Brain microvascular endothelial cell (primary cell): Measurements from ENCODE around the gene TRIP4.
A peak's percentile ranks its signal among the peaks of the same experiment; 100 is the strongest.
"Not testable (repeated sequence)": the region's sequence is repeated elsewhere in the genome, so short reads cannot be mapped to it uniquely, and the experiment has no call there.

Experiments
- DNase-seq: peaks from one replicate; pipeline ENCODE4 v3.0.0-alpha.2; 2020
- H3K27ac ChIP-seq: fragments of 250-450 bp; sonication (Bioruptor Pico); 2 replicates; pipeline ENCODE4 v1.5.1; 2020; ENCODE audit warnings: mild to moderate bottlenecking, moderate library complexity
- H3K27me3 ChIP-seq: fragments of 250-450 bp; sonication (Bioruptor Pico); replicated peaks from 2 replicates; pipeline ENCODE4 v1.5.1; 2020; ENCODE audit warnings: mild to moderate bottlenecking
- H3K36me3 ChIP-seq: fragments of 250-450 bp; sonication (Bioruptor Pico); replicated peaks from 2 replicates; pipeline ENCODE4 v1.5.1; 2020; ENCODE audit warnings: mild to moderate bottlenecking
- H3K4me3 ChIP-seq: 2 replicates; pipeline ENCODE4 v1.5.1; 2011; ENCODE audit warnings: low read depth, mild to moderate bottlenecking, control low read depth, low read length, moderate library complexity
- CTCF ChIP-seq: IDR thresholded peaks from 2 replicates; pipeline ENCODE4 v1.5.1; 2011; ENCODE audit warnings: low read depth, mild to moderate bottlenecking, moderate library complexity, low read length, control low read depth, inconsistent platforms; ENCODE audit errors: missing control alignments
- in situ Hi-C: cut with HindIII; loops from 2 replicates; pipeline ENCODE4 v1.10.0; 2017; ENCODE audit warnings: low sequenced_read_pairs, low pct_ligation_motif_present

TRIP4 gene

GRCh38 chr15:64373360-64373759 is 14.3 kb upstream of the TRIP4 start:
- H3K27me3 ChIP-seq, result no peaks in the 10 kb centered on the region
- no peak for DNase-seq
- no peaks in the 10 kb centered on the region for H3K36me3 ChIP-seq
- no peak overlapping the region for H3K27ac ChIP-seq
- TF ChIP-seq CTCF, result no peak
- no peak overlapping the region for H3K4me3 ChIP-seq
- in situ Hi-C loops, result no loop called here

GRCh38 chr15:64379216-64379960 is 8.2 kb upstream of the TRIP4 start:
- H3K4me3 ChIP-seq, result peak overlapping the region; percentile 78
- no peak for DNase-seq
- H3K27me3 ChIP-seq, result no peaks in the 10 kb centered on the region
- H3K27ac ChIP-seq, result no peak overlapping the region
- in situ Hi-C loops, result no loop called here
- H3K36me3 ChIP-seq, result no peaks in the 10 kb centered on the region
- no peak for TF ChIP-seq CTCF

- H3K27me3 ChIP-seq, H3K36me3 ChIP-seq, in situ Hi-C loops, H3K27ac ChIP-seq, DNase-seq: not testable (repeated sequence)
- peak overlapping the region; percentile 78 for H3K4me3 ChIP-seq
Observed at GRCh38 chr15:64380130-64380870, 7.3 kb upstream of the TRIP4 start.

- no peaks in the 10 kb centered on the region for H3K36me3 ChIP-seq
- no peak for TF ChIP-seq CTCF
- no peak within 1 kb of the TSS for H3K27ac ChIP-seq
- H3K4me3 ChIP-seq, result peak within 1 kb of the TSS; percentile 78
- peak; percentile 97 for DNase-seq
- in situ Hi-C loops, result no loop called here
- H3K27me3 ChIP-seq, result no peaks in the 10 kb centered on the region
Observed at GRCh38 chr15:64381000-64381751, 6.5 kb upstream of the TRIP4 start, which contains the start of gene PCLAF. Gene PCLAF, minus strand, starts transcription at chr15:64381441. Its CDS starts 70 bp downstream, at chr15:64381371.

- no peak for TF ChIP-seq CTCF
- in situ Hi-C loops, result no loop called here
Observed at GRCh38 chr15:64383760-64384159, 3.9 kb upstream of the TRIP4 start.

GRCh38 chr15:64386291-64386690 is 1.3 kb upstream of the TRIP4 start:
- TF ChIP-seq CTCF, result no peak
- in situ Hi-C loops, result no loop called here
- no peak for DNase-seq
- H3K4me3 ChIP-seq, result no peak overlapping the region
- H3K36me3 ChIP-seq, result no peaks in the 10 kb centered on the region
- no peak overlapping the region for H3K27ac ChIP-seq
- no peaks in the 10 kb centered on the region for H3K27me3 ChIP-seq

More at GRCh38 chr15:64383760-64384159, 3.9 kb upstream of the TRIP4 start:
- no peak for DNase-seq
- Histone ChIP-seq H3K27ac (no peak overlapping the region), H3K36me3 (no peaks in the 10 kb centered on the region), H3K27me3 (no peaks in the 10 kb centered on the region), H3K4me3 (no peak overlapping the region)
